Embryonic facial prominence (tissue), 1 donor: ENCODE data around the gene SSTR4.

ENCODE experiments used
- DNase-seq: peaks from one replicate; pipeline ENCODE4 v3.0.0-alpha.2; 2016; ENCODE audit errors: extremely low spot score

Gene SSTR4

GRCh38 chr20:23086931-23087411 is 51.9 kb downstream of the SSTR4 start:
- no peak for DNase-seq

GRCh38 chr20:23087587-23088251 is 52.6 kb downstream of the SSTR4 start:
- no peak for DNase-seq
